ENCODE results near the gene IZUMO4.

DNA sequence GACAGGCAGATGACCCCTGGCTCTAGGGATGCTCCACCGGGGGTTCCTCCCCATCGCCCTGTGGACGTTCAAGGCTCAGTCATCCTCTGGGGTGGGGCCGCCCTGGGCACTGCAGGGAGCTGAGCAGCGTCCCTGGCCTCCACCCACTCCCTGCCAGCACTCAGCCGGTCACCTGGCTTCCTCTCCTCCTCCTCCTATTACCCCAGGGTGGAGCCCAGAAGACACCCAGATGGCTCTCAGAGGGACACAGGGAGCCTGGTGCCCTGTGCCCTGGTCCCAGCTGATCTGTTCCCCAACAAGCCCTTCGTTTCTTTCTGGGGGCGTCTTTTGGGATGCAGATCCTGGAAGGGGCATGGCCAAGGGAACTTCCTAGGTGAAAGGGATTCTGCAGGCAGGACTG lies 42.0 kb upstream of the IZUMO4 start:
- TF ChIP-seq CTCF (conservative IDR thresholded peaks at IDR 0.05 in 1 of 2, IDR thresholded peaks at IDR 0.05 in 1 of 2; ENCODE audit: extremely low read depth in 1 of 2, insufficient read depth in 1 of 2, low read depth in 1 of 2, low read length in 2 of 2) = no peak
- TF ChIP-seq EZH2 (IDR thresholded peaks at IDR 0.05; ENCODE audit: borderline replicate concordance, low read length) = no peak
